ENCODE measurements around the gene RBKS.

GRCh38 chr2:27796791-27797765 is 93.1 kb downstream of the RBKS start:
- TF ChIP-seq CTCF (IDR thresholded peaks at IDR 0.05), result no peak
- no peak for TF ChIP-seq POLR2A (IDR thresholded peaks at IDR 0.05)

Data from Peyer's patch (tissue), 4 donors.